NCI-H69 (cell line): ENCODE measurements around the gene PCSK6.
A peak's percentile ranks its signal among the peaks of the same experiment; 100 is the strongest.

Source experiments
- DNase-seq: peaks from one replicate; lab custom pipeline; 2025; lab: John Stamatoyannopoulos, UW

The PCSK6 gene

DNA sequence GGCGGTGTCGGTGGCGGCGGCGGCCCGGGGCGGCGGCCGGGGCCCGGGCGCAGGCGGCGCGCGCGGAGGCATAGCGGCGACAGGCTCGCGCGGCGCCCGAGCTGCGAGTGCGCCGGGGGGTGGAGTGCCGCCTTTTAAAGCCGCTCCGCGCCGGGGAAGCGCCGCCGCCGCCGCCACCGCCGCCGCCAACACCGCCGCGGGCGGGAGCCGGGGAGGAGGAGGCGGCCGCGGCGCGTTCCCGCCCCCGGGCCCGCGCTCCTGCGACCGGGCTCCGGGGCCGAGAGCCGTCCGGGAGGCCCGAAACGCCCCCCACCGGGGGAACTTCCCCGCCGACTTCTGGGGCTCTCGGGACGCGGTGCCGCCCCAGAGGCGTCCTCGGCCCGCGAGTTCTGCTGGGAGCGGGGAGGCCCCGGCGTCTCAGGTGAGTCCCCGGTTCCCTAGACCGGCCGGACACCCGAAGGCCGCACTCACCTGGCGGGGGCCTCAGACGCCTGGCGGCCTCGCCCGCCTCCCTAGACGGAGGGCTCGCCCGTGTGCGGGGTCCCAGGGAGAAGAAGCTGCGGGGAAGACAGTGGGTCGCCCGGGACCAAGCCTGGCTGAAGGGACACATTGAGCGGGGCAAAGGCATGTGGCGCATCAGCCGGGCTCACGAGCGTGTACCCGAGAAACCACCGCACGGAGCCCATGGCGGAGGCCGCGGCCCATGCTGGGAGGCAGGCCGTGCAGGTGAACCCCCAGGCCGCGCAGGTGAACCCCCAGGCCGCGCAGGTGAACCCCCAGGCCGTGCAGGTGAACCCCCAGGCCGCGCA, at the start of gene PCSK6:
Gene PCSK6 (minus strand): TSS at position 109 of the 809 bp plus-strand sequence. CDS start 37 bp downstream, at position 72.
- DNase-seq: peak; percentile 67

DNA sequence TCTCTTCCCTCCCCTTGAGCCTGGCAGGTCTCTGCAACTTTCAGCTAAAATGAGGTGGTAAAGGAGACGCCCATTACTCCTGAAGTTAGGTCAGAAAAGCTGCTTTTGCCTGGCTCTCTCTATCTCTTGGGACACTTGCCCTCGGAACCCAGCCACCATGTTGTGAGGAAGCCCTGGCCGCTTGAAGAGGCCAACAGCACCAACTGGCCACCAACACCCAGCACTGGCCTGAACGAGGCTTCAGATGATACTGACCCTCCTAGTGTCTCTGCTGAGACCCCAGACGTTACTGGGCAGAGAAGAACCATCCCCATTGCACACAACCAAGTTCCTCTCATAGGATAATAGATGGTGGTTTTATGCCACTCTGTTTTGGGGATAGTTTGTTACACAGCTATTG, 49.5 kb upstream of the PCSK6 start:
- no peak for DNase-seq

- DNase-seq: no peak
Measured at GRCh38 chr15:101538177-101538576, 48.7 kb upstream of the PCSK6 start.

- DNase-seq: no peak
Measured at GRCh38 chr15:101537483-101538080, 48.1 kb upstream of the PCSK6 start.

DNA sequence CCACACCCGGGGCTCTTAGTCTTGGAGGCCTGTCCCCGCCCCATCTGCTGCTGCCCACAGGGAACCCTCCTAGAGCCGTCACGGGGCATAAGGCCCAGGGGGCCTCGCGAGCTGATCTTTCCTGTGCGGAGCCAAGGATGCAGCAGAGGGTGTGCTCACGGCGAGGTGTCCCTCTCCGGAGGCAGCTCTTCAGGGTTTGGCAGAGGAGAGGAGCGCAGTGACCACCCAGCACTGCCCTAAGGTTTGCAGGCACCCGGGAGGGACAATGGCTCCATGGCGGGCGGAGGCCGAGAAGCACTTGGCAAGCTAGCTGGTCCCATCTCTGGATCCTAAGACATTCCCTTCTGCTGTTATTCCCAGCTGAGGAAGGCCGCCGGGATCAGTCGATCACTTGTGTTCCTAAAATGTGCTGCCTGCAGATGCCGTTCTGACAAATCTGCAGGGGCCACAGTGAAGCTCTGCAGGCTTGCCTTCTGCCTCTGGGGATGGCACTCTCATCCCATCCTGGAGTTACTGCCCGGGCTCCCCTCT, 47.4 kb upstream of the PCSK6 start:
- no peak for DNase-seq

DNA sequence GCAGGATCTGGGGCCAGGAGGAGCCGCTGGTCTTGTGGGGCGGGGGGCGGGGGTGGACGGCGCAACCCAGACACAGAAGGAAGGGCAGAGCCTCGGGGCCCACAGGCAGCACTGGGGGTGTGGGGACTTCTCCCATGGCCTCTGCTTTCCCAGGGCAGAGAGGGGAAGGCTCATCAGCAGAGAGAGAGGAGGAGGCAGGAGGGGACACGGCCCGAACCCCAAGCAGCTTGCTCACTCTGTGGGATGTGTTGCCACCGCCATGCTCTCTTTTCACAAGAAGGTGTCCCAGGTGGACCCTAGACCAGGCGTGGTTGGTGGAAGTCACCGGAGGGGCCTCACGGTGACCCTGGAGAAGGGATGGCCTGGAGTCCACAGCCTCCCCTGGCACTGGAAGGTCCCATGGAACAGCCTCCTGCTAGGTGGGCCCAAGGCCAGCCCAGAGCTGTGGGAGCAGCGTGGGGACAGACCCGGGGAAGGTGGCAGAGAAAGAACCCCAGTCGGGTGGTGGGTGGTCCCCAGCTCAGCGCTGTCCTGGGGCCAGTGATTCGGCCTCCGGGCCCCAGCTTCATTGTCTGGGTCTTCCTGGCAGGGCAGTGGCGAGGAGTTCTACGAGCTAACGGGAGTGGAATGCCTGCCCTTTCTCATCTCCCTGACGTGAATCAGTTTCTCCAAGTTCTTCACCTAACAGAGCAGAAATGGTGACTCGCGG, 46.8 kb upstream of the PCSK6 start:
- no peak for DNase-seq

GRCh38 chr15:101535170-101535902, 45.8 kb upstream of the PCSK6 start:
- DNase-seq: no peak

DNA sequence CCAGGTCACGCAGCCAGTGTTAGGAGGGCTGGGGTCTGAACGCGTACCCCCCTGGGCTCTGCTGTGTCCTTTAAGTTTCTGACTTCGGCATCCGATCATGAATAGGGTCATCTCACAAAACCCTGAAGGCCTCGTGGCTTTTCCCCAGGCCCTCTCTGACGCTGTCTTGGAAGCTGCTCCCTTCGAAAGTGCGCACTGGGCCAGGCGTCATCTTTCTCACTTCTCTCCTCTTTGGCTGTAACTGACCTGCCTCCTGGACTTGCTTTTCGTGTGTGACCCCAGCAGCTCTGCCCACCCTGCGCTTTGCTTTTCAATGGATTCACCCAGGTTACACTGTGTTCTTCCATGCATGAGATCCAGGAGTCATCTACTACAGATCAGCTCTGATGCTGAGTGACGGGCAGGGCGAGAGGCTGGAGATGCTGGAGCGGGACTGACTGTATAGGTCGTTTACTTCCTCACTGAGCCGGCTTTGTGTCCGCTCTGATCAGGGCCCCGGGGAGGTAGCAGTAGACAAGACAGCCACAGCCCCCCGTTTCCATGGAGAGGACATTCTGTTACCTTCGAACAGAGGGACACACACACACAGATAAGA, 45.0 kb upstream of the PCSK6 start:
- no peak for DNase-seq

DNA sequence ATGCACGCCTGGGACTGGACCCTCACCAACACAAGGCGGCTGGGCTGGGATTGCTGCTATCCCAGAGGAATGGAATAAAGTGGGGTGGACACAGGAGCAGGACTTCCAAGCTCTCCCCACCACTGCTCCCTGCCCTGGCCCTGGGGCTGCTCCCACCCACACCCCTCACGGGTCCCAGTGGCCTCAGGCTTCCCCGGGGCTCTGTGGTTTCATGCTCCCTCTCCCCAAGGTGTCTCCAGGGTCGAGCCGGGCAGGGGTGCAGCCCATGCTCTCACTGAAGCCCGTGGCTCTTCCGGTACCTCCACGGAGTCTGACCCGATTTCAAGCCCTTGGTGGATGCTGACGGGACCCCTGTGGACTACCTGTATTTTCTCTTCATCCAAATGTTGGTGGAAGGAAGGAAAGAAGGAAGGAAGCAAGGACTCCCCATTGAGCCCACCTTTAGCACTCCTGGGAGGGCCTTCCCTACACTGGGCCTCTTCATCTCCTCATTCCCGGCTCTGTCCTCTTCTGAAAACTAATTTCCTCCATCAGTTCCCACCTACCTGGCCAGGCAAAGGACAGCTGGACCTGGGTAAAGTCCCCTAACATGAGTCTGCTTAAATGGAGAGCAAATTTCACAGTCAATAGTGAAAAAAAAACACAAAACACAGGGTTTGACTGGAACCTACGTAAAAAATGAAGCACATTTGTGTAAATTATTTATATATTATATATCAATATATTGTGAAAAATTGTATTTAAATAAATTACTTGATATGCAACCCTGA, 44.0 kb upstream of the PCSK6 start:
- no peak for DNase-seq

- no peak for DNase-seq
Measured at GRCh38 chr15:101532865-101533264, 43.4 kb upstream of the PCSK6 start.

DNA sequence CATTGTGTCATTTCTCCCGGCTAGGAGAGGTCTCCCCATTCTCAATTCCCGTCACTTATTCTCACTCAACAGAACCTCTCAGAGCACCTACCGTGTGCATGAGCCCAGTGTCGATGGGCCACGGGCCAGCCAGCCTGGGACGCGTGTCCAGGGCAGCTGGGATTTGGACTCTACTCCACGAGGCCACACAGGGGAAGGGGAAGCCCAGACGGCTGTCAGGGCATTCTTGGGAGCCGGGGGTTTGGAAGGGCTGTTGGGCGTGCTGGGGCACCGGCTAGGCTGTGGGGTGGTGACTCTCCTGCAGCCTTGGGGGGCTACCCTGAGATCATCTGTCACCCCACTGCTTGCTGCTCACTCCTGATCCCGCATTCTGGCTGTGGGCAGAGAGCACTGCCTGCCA, 41.7 kb upstream of the PCSK6 start:
- DNase-seq: no peak

GRCh38 chr15:101530224-101530958, 40.9 kb upstream of the PCSK6 start:
- DNase-seq: no peak

GRCh38 chr15:101528917-101529299, 39.4 kb upstream of the PCSK6 start:
- DNase-seq: peak; percentile 33

GRCh38 chr15:101528108-101528916, 38.8 kb upstream of the PCSK6 start:
- no peak for DNase-seq

DNA sequence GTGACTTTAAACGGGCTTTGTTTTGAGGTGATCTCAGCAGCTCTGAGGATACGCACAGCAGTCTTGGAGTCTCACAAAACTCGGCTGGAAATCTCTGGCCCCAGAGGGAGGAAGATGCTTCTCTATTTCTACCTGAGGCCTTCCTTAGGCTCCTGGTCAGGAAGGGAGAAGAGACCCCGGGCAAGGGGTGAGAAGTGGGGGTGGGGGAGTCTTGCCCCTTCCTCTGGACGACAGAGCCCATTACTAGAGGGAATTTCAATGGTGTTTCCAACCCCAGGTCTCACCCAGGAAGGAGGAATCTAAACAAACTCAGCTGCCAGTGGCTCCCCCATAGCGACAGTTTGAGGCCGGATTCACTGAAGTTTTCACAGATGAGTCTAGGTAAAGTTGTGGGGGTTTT, 37.4 kb upstream of the PCSK6 start:
- DNase-seq: no peak

- DNase-seq: no peak
Measured at GRCh38 chr15:101526442-101526841, 36.9 kb upstream of the PCSK6 start.

DNA sequence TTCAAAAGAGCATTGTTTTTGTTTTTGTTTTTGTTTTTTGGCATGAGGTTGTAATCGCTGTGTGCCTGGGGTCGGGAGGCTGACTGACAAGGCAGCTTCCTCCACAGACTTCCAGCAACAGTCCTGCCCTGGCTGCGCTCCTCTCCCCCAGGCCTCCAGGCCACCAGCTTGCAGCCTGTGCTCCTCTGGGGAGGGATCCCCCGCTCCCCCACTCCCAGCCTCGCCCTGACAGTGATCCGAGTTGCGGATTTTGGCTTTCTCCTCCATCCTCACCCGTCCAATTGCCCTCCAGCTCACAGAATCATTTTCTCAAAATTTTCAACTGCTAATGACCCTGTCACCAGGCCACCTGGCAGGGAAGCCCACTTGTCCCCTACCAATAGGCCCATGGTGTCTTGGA, 36.5 kb upstream of the PCSK6 start:
- DNase-seq: no peak

DNA sequence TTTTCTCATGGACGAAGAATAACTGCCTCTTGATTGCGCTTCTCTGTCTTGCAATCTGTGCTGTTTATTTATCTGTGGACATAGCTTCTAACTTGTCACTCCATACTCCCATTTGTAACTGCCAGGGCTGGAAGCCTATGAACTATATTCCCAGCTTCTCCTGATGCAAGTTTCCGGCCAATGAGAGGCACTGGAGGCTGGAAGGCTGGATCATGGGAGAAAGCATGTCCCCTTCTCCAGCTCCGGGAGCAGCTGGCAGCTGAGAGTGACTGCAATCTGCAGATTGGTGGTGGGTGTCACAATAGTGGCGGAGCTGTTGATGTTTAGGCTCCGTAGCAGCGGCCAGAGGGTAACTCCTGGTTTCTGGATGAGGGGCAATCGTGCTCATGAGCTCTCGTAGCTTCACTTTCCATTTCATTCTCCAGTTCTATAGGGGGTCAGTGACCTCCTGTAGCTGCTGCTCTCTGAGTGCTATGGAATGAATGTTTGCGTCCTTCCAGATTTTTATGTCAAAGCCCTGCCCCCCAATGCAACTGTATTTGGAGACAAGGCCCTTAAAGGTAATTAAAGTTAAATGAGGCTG, 35.7 kb upstream of the PCSK6 start:
- DNase-seq: no peak

DNA sequence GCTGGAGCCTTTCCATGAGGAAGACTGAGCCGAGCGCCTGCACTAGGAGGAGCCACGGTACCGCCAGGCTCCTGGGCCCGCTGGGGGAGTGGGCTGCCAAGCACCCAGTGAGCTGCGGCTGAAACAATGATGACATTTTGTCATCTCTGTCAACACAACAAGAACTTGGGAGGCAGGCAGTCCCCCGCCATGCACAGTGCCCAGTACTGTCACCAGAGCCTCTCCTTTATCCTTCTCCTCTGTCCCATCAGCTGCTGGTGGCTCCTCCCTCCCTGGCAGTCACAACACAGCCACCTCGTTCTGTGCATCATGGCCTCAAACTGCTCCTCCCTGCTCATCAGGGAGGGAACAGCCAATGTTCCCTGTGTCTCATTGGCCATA, 34.0 kb upstream of the PCSK6 start:
- no peak for DNase-seq
